GM18526 (cell line): ENCODE results near the gene ARHGAP6.

Experiments used
- POLR2A ChIP-seq: IDR thresholded peaks from 3 replicates; pipeline ENCODE4 v1.6.1; 2011; ENCODE audit not compliant: insufficient read length; ENCODE audit errors: extremely low read depth

ARHGAP6 gene

GRCh38 chrX:11464836-11465463, 200.8 kb downstream of the ARHGAP6 start:
- TF ChIP-seq POLR2A = no peak

- TF ChIP-seq POLR2A = no peak
Measured at GRCh38 chrX:11464380-11464779, 201.3 kb downstream of the ARHGAP6 start.

GRCh38 chrX:11462648-11463047, 203.1 kb downstream of the ARHGAP6 start:
- no peak for TF ChIP-seq POLR2A

- TF ChIP-seq POLR2A = no peak
Measured at GRCh38 chrX:11462136-11462535, 203.6 kb downstream of the ARHGAP6 start.

GRCh38 chrX:11461201-11462001, 204.3 kb downstream of the ARHGAP6 start:
- TF ChIP-seq POLR2A = no peak

- TF ChIP-seq POLR2A = no peak
Measured at GRCh38 chrX:11460347-11460746, 205.4 kb downstream of the ARHGAP6 start.

GRCh38 chrX:11458170-11458569, 207.6 kb downstream of the ARHGAP6 start:
- no peak for TF ChIP-seq POLR2A

- no peak for TF ChIP-seq POLR2A
Measured at GRCh38 chrX:11451151-11451550, 214.6 kb downstream of the ARHGAP6 start.

GRCh38 chrX:11450354-11450753, 215.4 kb downstream of the ARHGAP6 start:
- TF ChIP-seq POLR2A = no peak

GRCh38 chrX:11449613-11450012, 216.1 kb downstream of the ARHGAP6 start:
- no peak for TF ChIP-seq POLR2A

GRCh38 chrX:11447418-11447817, 218.3 kb downstream of the ARHGAP6 start:
- no peak for TF ChIP-seq POLR2A

- no peak for TF ChIP-seq POLR2A
Measured at GRCh38 chrX:11446949-11447348, 218.8 kb downstream of the ARHGAP6 start.

- no peak for TF ChIP-seq POLR2A
Measured at GRCh38 chrX:11446336-11446735, 219.4 kb downstream of the ARHGAP6 start.

GRCh38 chrX:11445540-11445939, 220.2 kb downstream of the ARHGAP6 start:
- no peak for TF ChIP-seq POLR2A

- TF ChIP-seq POLR2A = no peak
Measured at GRCh38 chrX:11444052-11444451, 221.7 kb downstream of the ARHGAP6 start.

GRCh38 chrX:11439846-11440245, 225.9 kb downstream of the ARHGAP6 start:
- TF ChIP-seq POLR2A = no peak

GRCh38 chrX:11438767-11439166, 227.0 kb downstream of the ARHGAP6 start:
- no peak for TF ChIP-seq POLR2A
